ENCODE measurements around the gene SSTR4. TPM values are rescaled to one million over a fixed set of nuclear protein-coding genes. Genes with fewer than 3 reads are reported as not detected.

Gene SSTR4
- total RNA-seq, 1 donor from 2014 or later, result not detected

DNA sequence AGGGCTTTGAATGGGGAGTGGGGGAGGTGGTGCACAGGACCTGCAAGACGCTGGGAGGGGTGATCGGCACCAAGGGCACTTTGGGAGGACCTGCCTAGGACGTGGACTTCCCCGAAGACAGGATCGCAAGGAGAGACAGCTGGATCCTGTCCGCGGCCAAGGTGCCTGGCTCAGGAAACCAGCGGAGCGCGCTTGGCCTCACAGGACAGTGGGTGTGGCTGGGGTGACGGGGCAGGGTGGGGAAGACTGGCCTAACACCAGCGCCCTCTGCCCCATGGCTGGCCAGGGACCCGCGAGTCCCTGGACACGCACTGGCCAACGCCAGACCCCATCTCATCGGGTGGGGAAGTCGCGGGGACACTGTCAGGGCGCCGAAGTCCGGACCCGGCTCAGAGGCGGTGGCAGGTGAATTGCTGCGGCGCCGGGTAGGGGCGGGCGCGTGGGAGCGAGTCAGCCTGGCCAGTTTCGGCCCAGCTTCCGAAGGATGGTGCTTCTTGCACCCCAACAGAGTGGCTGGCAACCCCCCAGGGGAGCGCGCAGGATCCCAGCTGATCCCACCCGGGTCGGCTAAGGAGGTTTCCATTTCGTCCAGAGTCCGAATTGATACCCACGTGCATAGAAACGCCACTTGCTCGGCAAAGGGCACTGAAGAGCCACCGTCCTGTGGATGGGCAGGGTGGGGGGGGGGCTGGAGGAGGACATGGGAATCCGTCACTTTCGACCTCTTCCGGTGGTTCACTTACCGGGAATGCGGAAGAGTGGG lies 15.1 kb downstream of the SSTR4 start:
- H3K9me3 Mint-ChIP-seq, result no peaks in the 10 kb centered on the region
- H3K27me3 Mint-ChIP-seq (ENCODE audit: low read depth), result peaks cover 57% of the 10 kb centered on the region
- no peaks in the 10 kb centered on the region for H3K4me1 Mint-ChIP-seq (ENCODE audit: low read depth)
- no peaks in the 10 kb centered on the region for H3K36me3 Mint-ChIP-seq (ENCODE audit: low read depth)
- intact Hi-C loops (cut with micrococcal nuclease), result loop anchor here (10.0 kb wide), 1 partner anchor 1345 kb away; the partner anchor contains the start of gene PAX1
- DNase-seq (ENCODE audit: low spot score), result no peak
- H3K4me3 Mint-ChIP-seq (ENCODE audit: low read depth), result peak overlapping the region; percentile 13
- no peak overlapping the region for H3K27ac Mint-ChIP-seq

DNA sequence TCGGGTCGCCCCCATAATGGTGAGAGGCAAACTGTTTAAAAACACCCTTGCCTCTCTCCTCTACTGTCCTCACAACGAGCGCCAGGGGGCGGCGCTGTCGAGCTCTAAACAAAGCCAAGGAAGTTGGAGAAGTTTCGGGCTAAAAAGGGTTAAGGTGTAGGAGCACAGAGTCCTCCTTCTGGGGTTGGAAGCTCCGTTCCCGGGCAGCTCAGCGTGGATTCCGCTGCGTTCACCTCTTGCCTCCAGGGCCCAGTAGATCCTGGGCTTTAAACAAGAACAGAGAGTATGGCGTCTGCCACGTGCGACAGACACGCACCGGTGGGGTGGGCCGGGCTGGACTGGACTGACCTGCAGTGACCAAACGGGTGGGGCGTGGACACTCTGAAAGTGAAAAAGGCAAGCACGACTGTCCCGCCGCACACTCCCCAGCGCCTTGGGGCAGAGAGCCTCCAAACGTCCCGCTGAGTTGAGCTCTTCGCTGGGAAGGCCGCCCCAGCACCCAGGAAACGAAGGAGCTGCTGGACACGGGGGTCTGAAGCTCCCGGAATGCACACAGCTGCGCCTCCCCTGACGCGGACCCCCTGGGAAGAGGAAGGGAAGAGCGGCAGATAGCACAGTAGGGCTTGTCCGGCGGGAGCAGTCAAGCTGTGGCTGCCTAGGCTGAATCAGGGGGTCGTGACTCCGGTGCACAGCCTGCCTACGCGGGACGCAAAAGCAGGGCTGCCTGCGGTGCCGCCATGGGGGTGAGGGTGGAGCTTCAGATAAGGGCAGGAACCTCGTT lies 15.9 kb downstream of the SSTR4 start:
- no peaks in the 10 kb centered on the region for H3K36me3 Mint-ChIP-seq (ENCODE audit: low read depth)
- no peaks in the 10 kb centered on the region for H3K4me1 Mint-ChIP-seq (ENCODE audit: low read depth)
- no peak overlapping the region for H3K4me3 Mint-ChIP-seq (ENCODE audit: low read depth)
- intact Hi-C loops (cut with micrococcal nuclease), result loop anchor here (10.0 kb wide), 1 partner anchor 1346 kb away; the partner anchor contains the start of gene PAX1
- no peaks in the 10 kb centered on the region for H3K9me3 Mint-ChIP-seq
- DNase-seq (ENCODE audit: low spot score), result peak; percentile 26
- H3K27me3 Mint-ChIP-seq (ENCODE audit: low read depth), result peaks cover 56% of the 10 kb centered on the region
- no peak overlapping the region for H3K27ac Mint-ChIP-seq

DNA sequence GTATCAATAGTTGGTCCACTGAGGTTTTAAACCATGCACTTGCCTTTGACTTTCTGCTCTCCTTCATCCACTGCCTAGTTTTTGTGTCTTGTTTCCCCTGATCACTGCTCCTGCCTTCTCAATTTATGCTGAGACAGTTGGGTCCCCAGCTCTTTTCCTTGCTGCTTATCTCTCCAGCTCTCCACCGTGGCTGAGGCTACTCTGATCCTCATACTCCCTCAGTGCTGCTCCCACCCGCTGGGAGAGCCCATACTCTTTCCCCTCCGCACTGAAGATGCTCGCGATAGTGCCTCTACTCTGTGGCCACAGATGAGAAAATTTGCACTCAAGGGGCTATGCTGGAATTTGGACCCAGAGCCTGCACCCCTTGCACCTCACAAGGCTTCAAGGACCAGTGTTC lies 17.8 kb downstream of the SSTR4 start:
- intact Hi-C loops (cut with micrococcal nuclease), result loop anchor here (1.0 to 10.0 kb wide), 2 partner anchors 182 to 1348 kb away; partner anchors contain the start of gene PAX1
- Mint-ChIP-seq H3K4me1 (ENCODE audit: low read depth) (no peaks in the 10 kb centered on the region), H3K9me3 (no peaks in the 10 kb centered on the region), H3K36me3 (ENCODE audit: low read depth) (no peaks in the 10 kb centered on the region), H3K27ac (no peak overlapping the region), H3K27me3 (ENCODE audit: low read depth) (peaks cover 50% of the 10 kb centered on the region), H3K4me3 (ENCODE audit: low read depth) (no peak overlapping the region)
- DNase-seq (ENCODE audit: low spot score), result no peak

DNA sequence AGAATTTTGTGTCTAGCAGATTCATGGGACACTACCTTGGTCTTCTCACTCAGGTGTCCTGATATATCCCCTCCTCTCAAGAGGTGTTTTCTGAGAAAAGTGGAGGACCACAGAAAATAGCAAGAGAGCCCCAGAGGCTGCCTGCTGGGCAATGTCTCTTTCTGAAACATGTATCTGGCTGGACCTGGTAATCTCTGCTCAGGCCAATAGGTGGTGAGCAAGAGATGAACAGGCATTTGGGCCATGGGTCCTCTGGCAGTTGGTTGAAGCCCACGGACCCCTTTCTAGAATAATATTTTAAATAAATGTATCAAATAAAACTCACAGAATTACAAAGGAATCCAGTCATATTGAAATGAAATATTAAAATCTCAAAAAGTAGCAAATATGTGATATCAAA lies 23.1 kb downstream of the SSTR4 start:
- DNase-seq (ENCODE audit: low spot score), result no peak
- no peak overlapping the region for H3K4me3 Mint-ChIP-seq (ENCODE audit: low read depth)
- no peaks in the 10 kb centered on the region for H3K36me3 Mint-ChIP-seq (ENCODE audit: low read depth)
- H3K27me3 Mint-ChIP-seq (ENCODE audit: low read depth), result peaks cover 26% of the 10 kb centered on the region
- no peaks in the 10 kb centered on the region for H3K9me3 Mint-ChIP-seq
- intact Hi-C loops (cut with micrococcal nuclease), result loop anchor here (10.0 kb wide), 1 partner anchor 1353 kb away; the partner anchor contains the start of gene PAX1
- no peaks in the 10 kb centered on the region for H3K4me1 Mint-ChIP-seq (ENCODE audit: low read depth)
- H3K27ac Mint-ChIP-seq, result no peak overlapping the region

DNA sequence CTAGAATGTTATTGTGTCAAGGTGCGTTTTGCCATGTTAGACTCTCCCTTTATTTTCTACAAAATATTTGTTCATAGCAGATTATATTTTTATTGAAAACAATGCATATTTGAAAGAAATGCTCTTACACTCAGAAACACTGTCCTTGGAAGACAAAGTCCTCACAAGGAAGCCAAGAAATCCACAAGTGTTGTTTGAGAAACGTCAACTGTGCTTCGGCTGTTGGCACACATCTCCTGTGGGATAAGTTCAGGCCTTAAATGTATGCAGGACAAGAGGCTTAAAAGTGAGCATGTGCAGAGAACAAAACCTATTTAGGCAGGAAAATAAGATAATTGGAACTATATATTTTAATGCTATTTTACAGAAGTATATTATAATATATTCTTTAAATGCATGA lies 23.9 kb downstream of the SSTR4 start:
- H3K4me1 Mint-ChIP-seq (ENCODE audit: low read depth), result no peaks in the 10 kb centered on the region
- H3K27me3 Mint-ChIP-seq (ENCODE audit: low read depth), result peaks cover 25% of the 10 kb centered on the region
- H3K9me3 Mint-ChIP-seq, result no peaks in the 10 kb centered on the region
- no peaks in the 10 kb centered on the region for H3K36me3 Mint-ChIP-seq (ENCODE audit: low read depth)
- DNase-seq (ENCODE audit: low spot score), result no peak
- no peak overlapping the region for H3K4me3 Mint-ChIP-seq (ENCODE audit: low read depth)
- H3K27ac Mint-ChIP-seq, result no peak overlapping the region
- intact Hi-C loops (cut with micrococcal nuclease), result loop anchor here (10.0 kb wide), 1 partner anchor 1354 kb away; the partner anchor contains the start of gene PAX1

DNA sequence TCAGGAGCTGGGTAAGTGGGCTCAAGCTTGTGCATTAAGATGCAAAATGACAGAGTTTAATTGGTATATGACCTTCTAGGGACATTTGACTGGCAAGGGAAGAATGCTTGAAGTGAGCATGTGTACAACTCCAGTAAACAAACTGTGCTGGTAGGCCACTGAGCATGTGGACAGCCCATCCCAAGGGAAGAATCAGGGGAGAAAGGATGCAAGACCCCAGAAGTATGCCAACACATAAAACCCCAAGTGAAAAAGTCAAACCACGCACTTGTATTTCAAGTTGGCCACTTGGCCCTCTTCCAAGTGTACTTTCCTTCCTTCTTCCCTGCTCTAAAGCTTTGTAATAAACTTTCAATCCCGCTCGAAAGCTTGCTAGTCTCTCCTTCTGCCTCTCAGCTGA lies 24.7 kb downstream of the SSTR4 start:
- Mint-ChIP-seq H3K36me3 (ENCODE audit: low read depth) (no peaks in the 10 kb centered on the region), H3K9me3 (no peaks in the 10 kb centered on the region), H3K4me3 (ENCODE audit: low read depth) (no peak overlapping the region), H3K27ac (no peak overlapping the region), H3K27me3 (ENCODE audit: low read depth) (peaks cover 28% of the 10 kb centered on the region), H3K4me1 (ENCODE audit: low read depth) (no peaks in the 10 kb centered on the region)
- intact Hi-C loops (cut with micrococcal nuclease), result loop anchor here (10.0 kb wide), 1 partner anchor 1355 kb away; the partner anchor contains the start of gene PAX1
- no peak for DNase-seq (ENCODE audit: low spot score)

DNA sequence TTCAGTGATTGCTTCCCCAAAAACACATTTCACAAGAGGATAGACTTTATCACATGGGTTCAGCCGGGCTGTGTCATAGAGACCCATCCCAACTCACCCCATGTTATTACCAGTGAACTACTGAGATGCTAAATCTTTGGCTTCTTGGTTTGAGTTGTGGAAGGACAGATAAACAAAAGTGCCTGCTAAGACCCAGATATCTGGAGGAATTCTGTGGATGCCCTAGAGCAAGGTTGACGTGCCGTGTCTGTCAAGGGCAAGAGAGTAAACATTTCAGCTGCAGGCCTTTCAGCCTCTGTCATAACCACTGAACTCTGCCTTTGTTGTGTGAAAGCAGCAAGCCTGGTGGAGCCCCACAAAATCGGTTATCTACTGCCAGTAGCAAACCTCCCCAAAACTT lies 25.5 kb downstream of the SSTR4 start:
- intact Hi-C loops (cut with micrococcal nuclease), result no loop called here
- no peak overlapping the region for H3K4me3 Mint-ChIP-seq (ENCODE audit: low read depth)
- H3K36me3 Mint-ChIP-seq (ENCODE audit: low read depth), result no peaks in the 10 kb centered on the region
- DNase-seq (ENCODE audit: low spot score), result no peak
- no peaks in the 10 kb centered on the region for H3K4me1 Mint-ChIP-seq (ENCODE audit: low read depth)
- H3K27ac Mint-ChIP-seq, result no peak overlapping the region
- H3K9me3 Mint-ChIP-seq, result no peaks in the 10 kb centered on the region
- H3K27me3 Mint-ChIP-seq (ENCODE audit: low read depth), result peaks cover 31% of the 10 kb centered on the region

DNA sequence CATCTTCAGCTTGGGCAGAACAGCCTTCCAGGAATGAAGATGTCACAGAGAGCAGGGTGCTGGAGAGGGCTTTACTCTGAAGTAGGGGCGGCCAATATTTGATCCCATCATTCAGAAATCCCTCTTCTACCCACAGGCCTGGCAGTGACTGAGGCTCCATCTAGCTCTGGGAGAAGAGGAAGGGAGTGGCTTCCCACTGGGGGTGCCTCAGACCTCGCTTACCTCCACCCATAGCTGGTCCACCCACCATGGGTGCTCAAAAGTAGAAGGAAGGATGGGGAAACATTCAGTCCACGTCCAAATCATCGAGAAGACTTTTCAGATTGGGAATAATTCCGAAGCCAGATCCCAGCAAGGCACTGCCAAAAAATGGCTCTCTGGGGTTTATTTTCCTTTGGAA lies 26.1 kb downstream of the SSTR4 start:
- no peaks in the 10 kb centered on the region for H3K9me3 Mint-ChIP-seq
- no peaks in the 10 kb centered on the region for H3K4me1 Mint-ChIP-seq (ENCODE audit: low read depth)
- no peak overlapping the region for H3K4me3 Mint-ChIP-seq (ENCODE audit: low read depth)
- intact Hi-C loops (cut with micrococcal nuclease), result no loop called here
- peaks cover 26% of the 10 kb centered on the region for H3K27me3 Mint-ChIP-seq (ENCODE audit: low read depth)
- no peak for DNase-seq (ENCODE audit: low spot score)
- H3K36me3 Mint-ChIP-seq (ENCODE audit: low read depth), result no peaks in the 10 kb centered on the region
- no peak overlapping the region for H3K27ac Mint-ChIP-seq

DNA sequence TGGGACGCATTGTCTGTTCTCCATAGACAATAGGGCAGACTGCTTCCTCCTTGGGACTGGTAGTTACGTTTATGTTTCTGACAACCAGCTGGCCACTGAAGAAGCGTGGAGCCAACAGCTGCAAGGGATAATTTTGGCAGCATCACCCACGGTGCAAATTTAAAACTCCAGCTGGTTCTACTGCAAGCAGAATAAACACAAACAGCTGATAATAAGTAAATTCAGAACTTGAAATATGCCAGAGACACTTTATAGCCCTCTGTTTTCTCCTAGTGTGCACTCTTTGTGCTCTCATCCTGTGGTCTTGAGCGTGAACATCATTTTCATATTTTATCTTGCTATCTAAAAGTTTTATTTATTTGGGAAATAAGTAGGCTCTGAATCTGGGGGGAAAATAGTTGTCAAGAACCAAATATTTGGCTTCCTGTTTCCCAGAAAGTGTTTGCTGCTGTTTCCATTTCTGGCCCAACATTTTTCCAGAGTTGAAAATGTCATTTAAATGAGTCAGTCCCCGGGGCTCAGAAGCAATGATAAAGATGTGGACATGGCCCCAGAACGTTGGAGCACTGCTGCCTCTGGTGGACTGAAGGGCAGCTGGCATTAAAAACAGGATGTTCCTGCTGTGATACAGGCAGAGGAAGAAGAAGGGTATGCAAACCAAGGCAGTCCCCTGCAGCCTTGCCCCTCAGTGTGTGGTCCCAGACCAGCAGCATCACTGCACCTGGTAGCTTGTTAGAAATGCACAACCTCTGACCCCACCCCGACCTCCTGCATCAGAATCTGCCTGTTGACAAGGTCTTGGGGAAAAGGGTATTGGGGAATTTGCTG lies 26.8 kb downstream of the SSTR4 start:
- intact Hi-C loops (cut with micrococcal nuclease), result no loop called here
- Mint-ChIP-seq H3K27ac (no peak overlapping the region), H3K27me3 (ENCODE audit: low read depth) (peaks cover 22% of the 10 kb centered on the region), H3K4me1 (ENCODE audit: low read depth) (no peaks in the 10 kb centered on the region), H3K36me3 (ENCODE audit: low read depth) (no peaks in the 10 kb centered on the region), H3K9me3 (no peaks in the 10 kb centered on the region), H3K4me3 (ENCODE audit: low read depth) (no peak overlapping the region)
- no peak for DNase-seq (ENCODE audit: low spot score)

DNA sequence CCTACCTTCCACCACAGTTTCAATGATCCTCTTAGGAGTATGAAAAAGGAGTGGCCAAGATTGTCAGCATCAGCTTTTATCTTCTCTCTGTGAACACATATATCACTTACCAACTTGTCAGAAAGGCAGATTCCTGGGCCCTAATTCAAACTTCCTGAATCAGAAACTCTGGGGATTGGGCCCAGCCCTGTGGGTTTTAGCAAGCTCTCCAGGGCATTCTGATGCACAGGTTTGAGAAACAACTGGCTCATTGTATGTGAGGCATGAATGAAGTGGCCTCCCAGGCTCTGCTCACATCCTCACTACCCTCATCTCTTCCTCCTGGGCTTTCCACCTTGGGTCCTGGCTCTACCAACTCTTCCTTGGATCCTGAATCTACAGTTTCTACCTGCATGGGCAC lies 27.5 kb downstream of the SSTR4 start:
- Mint-ChIP-seq H3K27ac (no peak overlapping the region), H3K9me3 (no peaks in the 10 kb centered on the region), H3K27me3 (ENCODE audit: low read depth) (peaks cover 22% of the 10 kb centered on the region), H3K36me3 (ENCODE audit: low read depth) (no peaks in the 10 kb centered on the region), H3K4me1 (ENCODE audit: low read depth) (no peaks in the 10 kb centered on the region), H3K4me3 (ENCODE audit: low read depth) (no peak overlapping the region)
- intact Hi-C loops (cut with micrococcal nuclease), result no loop called here
- DNase-seq (ENCODE audit: low spot score), result no peak

DNA sequence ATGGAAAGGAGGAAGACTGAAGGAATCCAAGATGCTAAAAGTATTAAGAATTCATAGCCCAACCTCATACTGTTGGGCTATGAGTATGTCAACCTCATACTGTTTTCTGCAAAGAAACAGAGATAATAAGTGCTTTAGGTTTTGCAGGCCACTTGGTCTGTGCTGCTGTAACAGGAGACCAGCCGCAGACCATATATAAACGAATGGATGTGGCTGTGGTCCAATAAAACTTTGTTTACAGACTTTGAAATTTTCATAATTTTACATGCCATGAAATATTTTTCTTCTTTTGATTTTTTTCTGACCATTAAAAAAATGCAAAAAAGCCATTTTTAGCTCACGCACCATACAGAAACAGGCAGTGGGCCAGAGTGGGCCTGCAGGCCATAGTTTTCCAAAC lies 28.1 kb downstream of the SSTR4 start:
- intact Hi-C loops (cut with micrococcal nuclease), result no loop called here
- Mint-ChIP-seq H3K27ac (no peak overlapping the region), H3K4me3 (ENCODE audit: low read depth) (no peak overlapping the region), H3K36me3 (ENCODE audit: low read depth) (no peaks in the 10 kb centered on the region), H3K27me3 (ENCODE audit: low read depth) (peaks cover 22% of the 10 kb centered on the region), H3K9me3 (no peaks in the 10 kb centered on the region), H3K4me1 (ENCODE audit: low read depth) (no peaks in the 10 kb centered on the region)
- DNase-seq (ENCODE audit: low spot score), result no peak

DNA sequence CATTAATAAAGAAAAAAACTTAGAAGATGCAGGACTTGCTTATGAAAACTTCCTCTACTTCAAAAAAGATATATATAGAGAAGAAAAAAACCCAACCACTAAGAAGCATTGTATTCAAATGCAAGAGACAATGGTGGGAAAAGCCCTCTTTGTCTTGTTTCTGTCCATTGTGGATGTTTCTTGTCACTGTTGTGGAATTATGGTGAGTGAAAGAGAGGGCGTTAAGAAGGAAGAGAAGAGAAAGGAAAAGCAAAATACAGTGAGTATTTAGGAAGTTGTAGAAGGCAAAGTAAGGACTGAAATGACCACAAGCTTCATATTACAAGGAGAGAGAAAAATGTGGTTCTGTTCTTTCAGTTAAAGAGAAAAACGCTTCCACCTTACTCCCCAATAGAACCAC lies 28.5 kb downstream of the SSTR4 start:
- Mint-ChIP-seq H3K27me3 (ENCODE audit: low read depth) (peaks cover 22% of the 10 kb centered on the region), H3K4me1 (ENCODE audit: low read depth) (no peaks in the 10 kb centered on the region), H3K4me3 (ENCODE audit: low read depth) (no peak overlapping the region), H3K36me3 (ENCODE audit: low read depth) (no peaks in the 10 kb centered on the region), H3K27ac (no peak overlapping the region), H3K9me3 (no peaks in the 10 kb centered on the region)
- intact Hi-C loops (cut with micrococcal nuclease), result no loop called here
- DNase-seq (ENCODE audit: low spot score), result no peak

Data from activated T-helper 2 cell treated with anti-CD3 and anti-CD28 coated beads, Interferon-gamma antibody, Interleukin-2, Interleukin-4, amounts not matched to agents 10 μg/mL and 5 μg/mL and 100 μg/mL, durations not matched to agents 14 hours and 24 hours and 36 hours (primary cell).